CD4-positive, CD25-positive, alpha-beta regulatory T cell (primary cell): ENCODE data around the gene TRA2A. TPM values are rescaled to one million over a fixed set of nuclear protein-coding genes. Genes with fewer than 3 reads are reported as not detected.

Experiments
- ATAC-seq, 2 donors: fragments of 150-1000 bp; cut with Tn5 transposase; one replicate each; pipeline ENCODE4 v1.10.0; 2021; ENCODE audit warnings: low read depth in 2 of 2, moderate number of reproducible peaks in 2 of 2, moderate library complexity in 1 of 2
- DNase-seq, 3 donors: peaks; one replicate each; pipeline versions ENCODE4 v3.0.0 to v3.0.0-alpha.2; 2012 to 2022; ENCODE audit warnings: mixed read lengths in 1 of 3
- H3K27ac ChIP-seq: one replicate; pipeline ENCODE4 v1.7.0; 2013; ENCODE audit warnings: mild to moderate bottlenecking, low read length; ENCODE audit not compliant: insufficient read depth, poor library complexity, severe bottlenecking
- H3K27me3 ChIP-seq: one replicate; pipeline ENCODE4 v1.7.0; 2013; ENCODE audit warnings: low read length; ENCODE audit not compliant: control insufficient read depth, insufficient read depth
- H3K36me3 ChIP-seq: one replicate; pipeline ENCODE4 v1.7.0; 2013; ENCODE audit warnings: mild to moderate bottlenecking, low read length, moderate library complexity; ENCODE audit not compliant: control insufficient read depth, insufficient read depth
- H3K4me1 ChIP-seq: 2 replicates; pipeline ENCODE4 v1.7.0; 2013; ENCODE audit warnings: mild to moderate bottlenecking, low read length; ENCODE audit not compliant: insufficient read depth, control insufficient read depth, poor library complexity, severe bottlenecking
- H3K4me3 ChIP-seq: one replicate; pipeline ENCODE4 v1.7.0; 2013; ENCODE audit warnings: low read depth, mild to moderate bottlenecking, low read length, moderate library complexity
- H3K9me3 ChIP-seq, 2 experiments: 1 replicate in 1 of 2; 2 replicates in 1 of 2; pipeline ENCODE4 v1.7.0; 2013; ENCODE audit warnings: low read length in 2 of 2, mild to moderate bottlenecking in 1 of 2, moderate library complexity in 1 of 2; ENCODE audit not compliant: control insufficient read depth in 2 of 2
- H3K27ac Mint-ChIP-seq, 3 donors: one replicate each; pipeline ENCODE4 v1.8.0; 2020 to 2022; ENCODE audit warnings: mild to moderate bottlenecking in 3 of 3, mixed read lengths in 3 of 3, moderate library complexity in 2 of 3
- H3K27me3 Mint-ChIP-seq: one replicate; pipeline ENCODE4 v1.8.0; 2022; ENCODE audit warnings: mild to moderate bottlenecking, mixed read lengths
- H3K36me3 Mint-ChIP-seq: one replicate; pipeline ENCODE4 v1.8.0; 2020; ENCODE audit warnings: mixed read lengths
- H3K4me1 Mint-ChIP-seq, 4 donors: one replicate each; pipeline ENCODE4 v1.8.0; 2020 to 2022; ENCODE audit warnings: mixed read lengths in 4 of 4, mild to moderate bottlenecking in 1 of 4
- H3K4me3 Mint-ChIP-seq, 4 donors: one replicate each; pipeline ENCODE4 v1.8.0; 2020 to 2022; ENCODE audit warnings: mild to moderate bottlenecking in 4 of 4, mixed read lengths in 4 of 4, moderate library complexity in 3 of 4
- H3K9me3 Mint-ChIP-seq, 7 donors: one replicate each; pipeline ENCODE4 v1.8.0; 2020 to 2022; ENCODE audit warnings: mixed read lengths in 7 of 7, mild to moderate bottlenecking in 3 of 7, moderate library complexity in 2 of 7
- polyA plus RNA-seq, 4 donors: library from polyadenylated mRNA; unstranded; fragments of 300-500 nt; fragmentation: Illumina TruSeq; gene quantifications; one replicate each; pipeline ENCODE4 v1.2.3, GENCODE V29; 2021
- total RNA-seq: library from RNA; stranded (reverse); gene quantifications from one replicate; pipeline ENCODE4 v1.2.3, GENCODE V29; 2022

TRA2A gene
- total and polyA plus RNA-seq, 5 donors from 2014 or later, result 32.6 to 292 (median 57.5) TPM

GRCh38 chr7:23477962-23478866 lies 53.6 kb downstream of the TRA2A start:
- H3K4me1 Mint-ChIP-seq, result peaks cover 2 to 12% (median 7%) of the 10 kb centered on the region in 4 donors
- Histone ChIP-seq H3K27me3 (peaks cover 54% of the 10 kb centered on the region), H3K27ac (no peak overlapping the region), H3K4me3 (no peak overlapping the region), H3K4me1 (peaks cover 15% of the 10 kb centered on the region), H3K36me3 (no peaks in the 10 kb centered on the region), H3K9me3 (peaks cover 6 to 7% of the 10 kb centered on the region in 2 experiments)
- DNase-seq (no peak), ATAC-seq (no peak)
- H3K27me3 Mint-ChIP-seq, result peaks cover 76% of the 10 kb centered on the region
- no peaks in the 10 kb centered on the region for H3K36me3 Mint-ChIP-seq
- no peak overlapping the region for H3K4me3 Mint-ChIP-seq
- no peak overlapping the region for H3K27ac Mint-ChIP-seq
- H3K9me3 Mint-ChIP-seq, result peaks cover 0 to 9% (median under 1%) of the 10 kb centered on the region in 7 donors

- Mint-ChIP-seq H3K4me3 (no peak overlapping the region), H3K4me1 (peaks cover 6 to 17% (median 9%) of the 10 kb centered on the region in 4 donors), H3K36me3 (no peaks in the 10 kb centered on the region), H3K27ac (no peak overlapping the region), H3K9me3 (peaks cover 0 to 11% (median 2%) of the 10 kb centered on the region in 7 donors), H3K27me3 (peaks cover 76% of the 10 kb centered on the region)
- H3K4me3 ChIP-seq, result no peak overlapping the region
- H3K27ac ChIP-seq, result no peak overlapping the region
- no peak for DNase-seq
- peaks cover 8 to 14% of the 10 kb centered on the region in 2 experiments for H3K9me3 ChIP-seq
- ATAC-seq, result no peak
- H3K27me3 ChIP-seq, result peaks cover 65% of the 10 kb centered on the region
- no peaks in the 10 kb centered on the region for H3K36me3 ChIP-seq
- peaks cover 15% of the 10 kb centered on the region for H3K4me1 ChIP-seq
Measured at GRCh38 chr7:23477157-23477499, 54.7 kb downstream of the TRA2A start.

- Histone ChIP-seq H3K4me3 (no peak overlapping the region), H3K27me3 (peaks cover 71% of the 10 kb centered on the region), H3K9me3 (peaks cover 14 to 15% of the 10 kb centered on the region in 2 experiments), H3K27ac (no peak overlapping the region), H3K4me1 (peaks cover 17% of the 10 kb centered on the region), H3K36me3 (no peaks in the 10 kb centered on the region)
- Mint-ChIP-seq H3K4me3 (no peak overlapping the region), H3K27ac (no peak overlapping the region), H3K27me3 (peaks cover 76% of the 10 kb centered on the region), H3K9me3 (peaks cover 0 to 11% (median 2%) of the 10 kb centered on the region in 7 donors), H3K4me1 (peaks cover 6 to 20% (median 11%) of the 10 kb centered on the region in 4 donors), H3K36me3 (no peaks in the 10 kb centered on the region)
- ATAC-seq (no peak), DNase-seq (no peak)
Measured at GRCh38 chr7:23476286-23477156, 55.3 kb downstream of the TRA2A start.

- Histone ChIP-seq H3K4me1 (peaks cover 27% of the 10 kb centered on the region), H3K9me3 (peaks cover 15% of the 10 kb centered on the region in 2 experiments), H3K27ac (no peak overlapping the region), H3K36me3 (no peaks in the 10 kb centered on the region), H3K4me3 (no peak overlapping the region), H3K27me3 (peaks cover 77% of the 10 kb centered on the region)
- peak overlapping the region in 1 of 3 donors; percentile 43 for H3K27ac Mint-ChIP-seq
- no peaks in the 10 kb centered on the region for H3K36me3 Mint-ChIP-seq
- peaks cover 12 to 23% (median 18%) of the 10 kb centered on the region in 4 donors for H3K4me1 Mint-ChIP-seq
- peaks cover 0 to 12% (median 2%) of the 10 kb centered on the region in 7 donors for H3K9me3 Mint-ChIP-seq
- peaks cover 76% of the 10 kb centered on the region for H3K27me3 Mint-ChIP-seq
- no peak for ATAC-seq
- no peak for DNase-seq
- H3K4me3 Mint-ChIP-seq, result no peak overlapping the region
Measured at GRCh38 chr7:23475576-23475839, 56.3 kb downstream of the TRA2A start.

- no peaks in the 10 kb centered on the region for H3K36me3 ChIP-seq
- Mint-ChIP-seq H3K4me1 (peaks cover 15 to 27% (median 22%) of the 10 kb centered on the region in 4 donors), H3K27me3 (peaks cover 76% of the 10 kb centered on the region), H3K4me3 (peak overlapping the region; percentile 51 to 78 (median 68)), H3K27ac (peak overlapping the region in 1 of 3 donors; percentile 74), H3K9me3 (peaks cover 0 to 14% (median 2%) of the 10 kb centered on the region in 7 donors), H3K36me3 (no peaks in the 10 kb centered on the region)
- peaks cover 15% of the 10 kb centered on the region in 2 experiments for H3K9me3 ChIP-seq
- H3K4me1 ChIP-seq, result peaks cover 32% of the 10 kb centered on the region
- H3K4me3 ChIP-seq, result no peak overlapping the region
- no peak for ATAC-seq
- no peak overlapping the region for H3K27ac ChIP-seq
- DNase-seq, result peak in 1 of 3 donors; percentile 25
- H3K27me3 ChIP-seq, result peaks cover 81% of the 10 kb centered on the region
Measured at GRCh38 chr7:23474829-23475575, 56.8 kb downstream of the TRA2A start.

- peak overlapping the region; percentile 39 to 78 (median 68) for H3K4me3 Mint-ChIP-seq
- peaks cover 17 to 30% (median 24%) of the 10 kb centered on the region in 4 donors for H3K4me1 Mint-ChIP-seq
- peak overlapping the region in 1 of 3 donors; percentile 74 for H3K27ac Mint-ChIP-seq
- H3K36me3 Mint-ChIP-seq, result no peaks in the 10 kb centered on the region
- Histone ChIP-seq H3K27me3 (peaks cover 77% of the 10 kb centered on the region), H3K9me3 (peaks cover 15% of the 10 kb centered on the region in 2 experiments), H3K36me3 (no peaks in the 10 kb centered on the region), H3K27ac (no peak overlapping the region), H3K4me3 (no peak overlapping the region), H3K4me1 (peaks cover 39% of the 10 kb centered on the region)
- peak; percentile 31 to 43 for ATAC-seq
- H3K27me3 Mint-ChIP-seq, result peaks cover 76% of the 10 kb centered on the region
- peaks cover 0 to 16% (median 2%) of the 10 kb centered on the region in 7 donors for H3K9me3 Mint-ChIP-seq
- peak; percentile 25 to 93 (median 48) for DNase-seq
Measured at GRCh38 chr7:23474094-23474828, 57.5 kb downstream of the TRA2A start.

- no peaks in the 10 kb centered on the region for H3K36me3 Mint-ChIP-seq
- H3K27me3 Mint-ChIP-seq, result peaks cover 72% of the 10 kb centered on the region
- H3K9me3 Mint-ChIP-seq, result peaks cover 0 to 16% (median 2%) of the 10 kb centered on the region in 7 donors
- peaks cover 73% of the 10 kb centered on the region for H3K27me3 ChIP-seq
- H3K27ac Mint-ChIP-seq, result no peak overlapping the region
- no peaks in the 10 kb centered on the region for H3K36me3 ChIP-seq
- H3K4me3 Mint-ChIP-seq, result peak overlapping the region in 3 of 4 donors; percentile 22 to 67 (median 27)
- H3K4me1 Mint-ChIP-seq, result peaks cover 17 to 31% (median 24%) of the 10 kb centered on the region in 4 donors
- no peak for DNase-seq
- no peak overlapping the region for H3K4me3 ChIP-seq
- peaks cover 44% of the 10 kb centered on the region for H3K4me1 ChIP-seq
- H3K27ac ChIP-seq, result no peak overlapping the region
- H3K9me3 ChIP-seq, result peaks cover 15% of the 10 kb centered on the region in 2 experiments
- ATAC-seq, result no peak
Measured at GRCh38 chr7:23473844-23474093, 58.0 kb downstream of the TRA2A start.
